Astrocyte of the cerebellum (primary cell): Measurements from ENCODE around the gene GALM.

Experiments
- DNase-seq: peaks from one replicate; pipeline ENCODE4 v3.0.0-alpha.2; 2011; ENCODE audit warnings: low read depth
- H3K4me3 ChIP-seq: 2 replicates; pipeline ENCODE4 v1.5.1; 2011; ENCODE audit warnings: mild to moderate bottlenecking, low read depth, low read length, moderate library complexity
- in situ Hi-C: cut with HindIII; loops from 2 replicates; pipeline ENCODE4 v1.10.0; 2017; ENCODE audit warnings: low sequenced_read_pairs
- TF ChIP-seq, protein P1 (sequence below): IDR thresholded peaks from 2 replicates; pipeline ENCODE4 v1.5.1; 2012; ENCODE audit warnings: low read length, low read depth, moderate library complexity, mild to moderate bottlenecking; ENCODE audit errors: missing control alignments

The GALM gene

DNA sequence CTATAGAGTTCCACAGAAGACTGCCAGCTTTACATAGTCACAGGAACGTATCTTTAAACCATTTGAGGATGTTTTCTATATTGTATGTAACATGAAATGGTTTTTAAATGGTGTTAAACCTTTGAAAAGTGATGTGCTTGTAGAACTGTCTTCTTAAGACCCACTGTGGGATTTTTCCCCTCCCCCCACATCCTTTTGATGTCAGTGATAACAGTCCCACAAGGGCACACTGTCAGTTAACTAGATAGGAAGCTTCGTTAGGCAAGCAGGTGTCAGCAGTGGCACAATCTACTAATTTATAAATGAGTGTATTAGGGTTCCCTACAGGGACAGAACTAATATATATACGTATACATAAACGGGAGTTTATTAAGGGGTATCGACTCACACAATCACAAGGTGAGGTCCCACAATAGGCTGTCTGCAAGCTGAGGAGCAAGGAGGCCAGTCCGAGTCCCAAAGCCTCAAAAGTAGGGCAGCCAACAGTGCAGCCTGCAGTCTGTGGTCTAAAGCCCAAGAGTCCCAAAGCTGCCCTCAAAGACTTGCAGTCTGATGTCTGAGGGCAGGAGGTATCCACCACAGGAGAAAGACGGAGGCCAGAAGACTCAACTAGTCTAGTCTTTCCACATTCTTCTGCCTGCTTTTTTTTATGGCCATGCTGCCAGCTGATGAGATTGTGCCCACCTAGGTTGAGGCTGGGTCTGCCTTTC is 39.4 kb upstream of the GALM start:
- TF ChIP-seq, protein P1, sequence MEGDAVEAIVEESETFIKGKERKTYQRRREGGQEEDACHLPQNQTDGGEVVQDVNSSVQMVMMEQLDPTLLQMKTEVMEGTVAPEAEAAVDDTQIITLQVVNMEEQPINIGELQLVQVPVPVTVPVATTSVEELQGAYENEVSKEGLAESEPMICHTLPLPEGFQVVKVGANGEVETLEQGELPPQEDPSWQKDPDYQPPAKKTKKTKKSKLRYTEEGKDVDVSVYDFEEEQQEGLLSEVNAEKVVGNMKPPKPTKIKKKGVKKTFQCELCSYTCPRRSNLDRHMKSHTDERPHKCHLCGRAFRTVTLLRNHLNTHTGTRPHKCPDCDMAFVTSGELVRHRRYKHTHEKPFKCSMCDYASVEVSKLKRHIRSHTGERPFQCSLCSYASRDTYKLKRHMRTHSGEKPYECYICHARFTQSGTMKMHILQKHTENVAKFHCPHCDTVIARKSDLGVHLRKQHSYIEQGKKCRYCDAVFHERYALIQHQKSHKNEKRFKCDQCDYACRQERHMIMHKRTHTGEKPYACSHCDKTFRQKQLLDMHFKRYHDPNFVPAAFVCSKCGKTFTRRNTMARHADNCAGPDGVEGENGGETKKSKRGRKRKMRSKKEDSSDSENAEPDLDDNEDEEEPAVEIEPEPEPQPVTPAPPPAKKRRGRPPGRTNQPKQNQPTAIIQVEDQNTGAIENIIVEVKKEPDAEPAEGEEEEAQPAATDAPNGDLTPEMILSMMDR: no peak
- no peak for DNase-seq
- H3K4me3 ChIP-seq: no peak overlapping the region
- in situ Hi-C loops: no loop called here

DNA sequence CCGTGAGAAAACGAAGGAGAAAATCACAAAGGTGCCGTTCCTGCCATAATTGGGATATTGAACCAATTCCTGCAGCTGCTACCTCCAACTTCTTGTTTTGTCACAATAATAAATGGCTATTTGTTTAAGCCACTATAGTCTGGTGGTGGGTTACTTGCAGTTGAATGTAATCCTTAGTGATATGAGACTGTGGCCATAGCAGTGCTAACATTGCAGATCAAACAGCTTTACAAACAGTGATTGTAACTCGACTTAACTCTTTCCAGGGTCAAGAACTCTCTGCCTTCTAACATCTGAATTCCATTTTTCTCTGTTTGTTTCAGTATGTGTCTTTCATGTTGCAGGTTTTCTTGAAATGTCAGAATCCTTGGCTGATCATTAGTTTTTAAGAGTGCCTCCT is 38.5 kb upstream of the GALM start:
- no peak overlapping the region for H3K4me3 ChIP-seq
- TF ChIP-seq, protein P1: no peak
- in situ Hi-C loops: no loop called here
- no peak for DNase-seq

DNA sequence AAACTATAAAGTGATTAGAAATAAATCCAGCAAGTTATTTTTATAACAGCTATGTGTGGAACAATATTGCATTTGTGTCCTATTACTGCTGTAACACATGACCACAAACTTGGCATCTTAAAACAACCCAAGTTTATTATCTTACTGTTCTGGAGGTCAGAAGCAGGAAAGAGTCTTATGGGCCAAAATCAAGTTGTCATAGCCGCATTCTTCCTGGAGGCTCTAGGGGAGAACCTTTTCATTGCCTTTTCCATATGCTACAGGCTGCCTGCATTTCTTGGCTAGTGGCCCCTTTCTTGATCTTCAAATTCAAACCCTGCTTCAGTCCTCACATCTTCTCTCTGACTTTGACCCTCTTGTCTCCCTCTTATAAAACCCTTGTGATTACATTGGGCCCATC is 36.2 kb upstream of the GALM start:
- in situ Hi-C loops: no loop called here
- TF ChIP-seq, protein P1: no peak
- DNase-seq: no peak
- H3K4me3 ChIP-seq: no peak overlapping the region

DNA sequence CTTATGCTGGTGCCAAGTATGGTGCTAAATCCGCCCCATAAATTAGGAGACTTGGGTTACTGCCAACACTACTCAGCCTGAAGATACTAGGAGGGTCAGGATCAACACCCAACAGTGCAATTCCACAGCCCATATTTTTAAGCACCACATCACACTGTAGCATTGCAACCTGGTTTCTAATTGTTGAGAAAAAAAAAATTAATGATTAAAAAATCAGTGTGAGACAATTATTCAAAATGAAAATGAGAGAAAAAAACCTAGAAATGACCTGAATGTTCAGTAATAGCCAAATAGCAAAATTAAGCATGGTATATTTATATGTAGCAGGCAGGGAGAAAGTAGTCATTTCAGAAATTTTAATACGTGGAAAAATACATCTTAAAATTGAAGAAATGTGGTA is 33.9 kb upstream of the GALM start:
- TF ChIP-seq, protein P1: no peak
- no peak for DNase-seq
- in situ Hi-C loops: no loop called here
- no peak overlapping the region for H3K4me3 ChIP-seq

DNA sequence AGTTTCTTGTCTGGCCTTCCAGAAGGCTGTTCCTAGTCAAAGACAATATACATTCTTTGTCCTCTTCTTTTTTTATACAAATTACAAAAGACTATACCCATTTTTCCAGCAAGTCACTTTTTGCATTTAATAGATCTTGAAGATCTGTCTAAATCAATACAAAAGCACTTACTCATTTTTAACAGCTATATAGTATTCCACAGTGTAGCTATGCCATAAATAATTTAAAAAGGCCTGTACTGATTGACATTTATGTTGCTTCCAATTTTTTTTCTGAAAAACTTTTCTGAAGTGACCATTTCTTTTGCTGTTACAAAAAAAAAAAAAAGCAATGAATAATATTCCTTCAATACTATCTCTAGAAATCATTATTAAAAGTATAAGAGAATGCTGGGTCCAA is 32.9 kb upstream of the GALM start:
- TF ChIP-seq, protein P1: no peak
- no peak overlapping the region for H3K4me3 ChIP-seq
- in situ Hi-C loops: no loop called here
- no peak for DNase-seq

DNA sequence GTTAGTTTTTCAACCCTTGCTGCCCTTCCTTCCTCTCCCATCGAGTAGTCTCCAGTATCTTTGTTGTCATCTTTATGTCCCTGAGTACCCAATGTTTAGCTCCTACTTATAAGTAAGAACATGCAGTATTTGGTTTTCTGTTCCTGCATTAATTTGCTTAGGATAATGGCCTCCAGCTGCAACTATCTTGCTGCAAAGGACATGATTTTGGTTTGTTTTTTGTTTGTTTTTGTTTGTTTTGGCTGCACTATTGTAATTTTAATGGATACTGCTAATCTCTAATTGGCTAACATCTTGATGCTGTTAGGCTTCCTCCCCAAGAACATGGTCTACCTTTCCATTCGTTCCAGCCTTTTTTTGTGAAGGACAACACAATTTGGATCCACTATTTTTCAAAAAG is 32.0 kb upstream of the GALM start:
- H3K4me3 ChIP-seq: no peak overlapping the region
- no peak for DNase-seq
- TF ChIP-seq, protein P1: no peak
- in situ Hi-C loops: no loop called here

DNA sequence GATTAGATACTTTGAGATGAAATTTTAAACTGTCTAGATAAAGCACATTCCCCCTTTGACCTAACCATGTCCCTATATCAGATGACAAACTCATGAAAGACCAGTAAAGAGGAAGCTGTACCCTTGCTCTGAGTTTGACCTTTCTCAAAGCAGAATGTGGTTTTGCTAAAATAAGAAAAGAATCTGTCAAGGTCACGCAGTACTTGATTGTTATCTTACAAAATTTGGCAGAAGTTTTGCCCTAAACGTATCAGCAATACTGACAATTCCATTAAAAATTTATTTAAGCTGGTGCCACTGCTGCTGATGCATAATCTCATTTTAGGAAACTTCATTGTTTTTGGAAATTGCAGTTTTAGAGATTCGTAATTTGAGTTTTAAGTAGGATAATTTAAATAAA is 31.2 kb upstream of the GALM start:
- TF ChIP-seq, protein P1: no peak
- in situ Hi-C loops: no loop called here
- DNase-seq: no peak
- H3K4me3 ChIP-seq: no peak overlapping the region
